SU-DHL-6 (cell line): Measurements from ENCODE around the gene NCAM2.

Experiments
- H2AFZ ChIP-seq: fragments of 200-600 bp; sonication (generic); 2 replicates; pipeline ENCODE4 v1.6.1; 2014; ENCODE audit warnings: low read depth, mild to moderate bottlenecking, moderate library complexity, mixed read lengths, antibody characterized with exemption, low read length; ENCODE audit not compliant: severe bottlenecking
- H3F3A ChIP-seq: fragments of 200-600 bp; shearing (Covaris generic); 2 replicates; pipeline ENCODE4 v1.6.0; 2016; ENCODE audit warnings: antibody characterized with exemption, mild to moderate bottlenecking; ENCODE audit not compliant: insufficient read depth
- H3K27ac ChIP-seq: fragments of 200-600 bp; sonication (generic); 2 replicates; pipeline ENCODE4 v1.5.1; 2016; ENCODE audit warnings: low read depth, mild to moderate bottlenecking, low read length, moderate library complexity, mixed read lengths
- H3K27me3 ChIP-seq: fragments of 200-600 bp; sonication (generic), shearing (Covaris generic); 2 replicates; pipeline ENCODE4 v1.6.0; 2014; ENCODE audit warnings: mild to moderate bottlenecking, low read length
- H3K36me3 ChIP-seq: fragments of 200-600 bp; sonication (generic); 2 replicates; pipeline ENCODE4 v1.6.1; 2014; ENCODE audit warnings: mild to moderate bottlenecking, low read length, mixed read lengths
- H3K4me2 ChIP-seq: fragments of 300-600, 200-600 bp; shearing (Covaris generic), sonication (generic); 2 replicates; pipeline ENCODE4 v1.6.0; 2014; ENCODE audit warnings: low read length, low read depth, mild to moderate bottlenecking; ENCODE audit not compliant: poor library complexity, severe bottlenecking
- H3K4me3 ChIP-seq: fragments of 200-600 bp; sonication (generic); 2 replicates; pipeline ENCODE4 v1.5.1; 2014; ENCODE audit warnings: antibody characterized with exemption, low read length, mild to moderate bottlenecking, mixed read lengths; ENCODE audit not compliant: insufficient read depth, poor library complexity, severe bottlenecking
- H3K79me2 ChIP-seq: fragments of 200-600 bp; sonication (generic); 2 replicates; pipeline ENCODE4 v1.6.1; 2014; ENCODE audit warnings: mild to moderate bottlenecking, low read length, moderate library complexity; ENCODE audit not compliant: insufficient read depth
- H3K9ac ChIP-seq: fragments of 200-600 bp; sonication (generic); 2 replicates; pipeline ENCODE4 v1.7.0; 2014; ENCODE audit warnings: mild to moderate bottlenecking, low read length
- H3K9me2 ChIP-seq: fragments of 200-600 bp; sonication (generic); replicated peaks from 2 replicates; pipeline ENCODE4 v1.6.1; 2014; ENCODE audit warnings: low read length; ENCODE audit not compliant: insufficient read depth
- H3K9me3 ChIP-seq: fragments of 200-600 bp; sonication (generic); 2 replicates; pipeline ENCODE4 v1.6.1; 2014; ENCODE audit warnings: low read length, mixed read lengths; ENCODE audit not compliant: insufficient read depth
- H4K20me1 ChIP-seq: fragments of 200-600 bp; sonication (generic); 2 replicates; pipeline ENCODE4 v1.6.1; 2014; ENCODE audit warnings: low read depth, mild to moderate bottlenecking, antibody characterized with exemption, low read length, moderate library complexity, mixed read lengths
- CTCF ChIP-seq: fragments of 200-600 bp; sonication (generic); IDR thresholded peaks from one replicate; pipeline ENCODE4 v1.5.1; 2017; ENCODE audit warnings: antibody characterized with exemption, mild to moderate bottlenecking, low read length, moderate library complexity; ENCODE audit not compliant: insufficient read depth, poor library complexity, severe bottlenecking
- EZH2phosphoT487 ChIP-seq: fragments of 200-600 bp; sonication (generic), shearing (Covaris generic); conservative IDR thresholded peaks from 2 replicates; pipeline ENCODE4 v1.6.1; 2018; ENCODE audit warnings: mild to moderate bottlenecking, antibody characterized with exemption, low read length, moderate library complexity, mixed read lengths

The NCAM2 gene

GRCh38 chr21:21203822-21204339 lies 205.7 kb downstream of the NCAM2 start:
- H3K27me3 ChIP-seq = no peaks in the 10 kb centered on the region
- TF ChIP-seq CTCF (no peak), EZH2phosphoT487 (no peak)
- no peak overlapping the region for H3K4me2 ChIP-seq
- no peaks in the 10 kb centered on the region for H4K20me1 ChIP-seq
- no peaks in the 10 kb centered on the region for H3K36me3 ChIP-seq
- no peak overlapping the region for H3K27ac ChIP-seq
- no peaks in the 10 kb centered on the region for H3F3A ChIP-seq
- H3K4me3 ChIP-seq = no peak overlapping the region
- no peaks in the 10 kb centered on the region for H3K79me2 ChIP-seq
- no peaks in the 10 kb centered on the region for H3K9me3 ChIP-seq
- no peak overlapping the region for H3K9ac ChIP-seq
- no peaks in the 10 kb centered on the region for H3K9me2 ChIP-seq
- no peak overlapping the region for H2AFZ ChIP-seq

- H4K20me1 ChIP-seq = no peaks in the 10 kb centered on the region
- H3F3A ChIP-seq = no peaks in the 10 kb centered on the region
- H3K4me2 ChIP-seq = no peak overlapping the region
- H3K27ac ChIP-seq = no peak overlapping the region
- no peaks in the 10 kb centered on the region for H3K27me3 ChIP-seq
- no peak overlapping the region for H3K9ac ChIP-seq
- no peak overlapping the region for H3K4me3 ChIP-seq
- H2AFZ ChIP-seq = no peak overlapping the region
- no peaks in the 10 kb centered on the region for H3K9me3 ChIP-seq
- no peaks in the 10 kb centered on the region for H3K36me3 ChIP-seq
- H3K9me2 ChIP-seq = no peaks in the 10 kb centered on the region
- H3K79me2 ChIP-seq = no peaks in the 10 kb centered on the region
- TF ChIP-seq EZH2phosphoT487 = no peak
- no peak for TF ChIP-seq CTCF
These were observed 206.3 kb downstream of the NCAM2 start for GRCh38 chr21:21204366-21204996.

GRCh38 chr21:21205604-21206003 lies 207.4 kb downstream of the NCAM2 start:
- no peaks in the 10 kb centered on the region for H3K9me2 ChIP-seq
- no peak overlapping the region for H3K9ac ChIP-seq
- no peaks in the 10 kb centered on the region for H3K36me3 ChIP-seq
- H4K20me1 ChIP-seq = no peaks in the 10 kb centered on the region
- no peak overlapping the region for H3K4me3 ChIP-seq
- H3K79me2 ChIP-seq = no peaks in the 10 kb centered on the region
- no peaks in the 10 kb centered on the region for H3K27me3 ChIP-seq
- no peaks in the 10 kb centered on the region for H3K9me3 ChIP-seq
- no peak overlapping the region for H3K4me2 ChIP-seq
- H3F3A ChIP-seq = no peaks in the 10 kb centered on the region
- no peak for TF ChIP-seq CTCF
- TF ChIP-seq EZH2phosphoT487 = no peak
- H2AFZ ChIP-seq = no peak overlapping the region
- no peak overlapping the region for H3K27ac ChIP-seq
